HEK293 (cell line): ENCODE results near the gene AMBRA1.

Experiments used
- CTCF ChIA-PET: fragments of 350-600 bp; formaldehyde crosslinking; extraction: SDS; loops from one replicate; lab custom pipeline; 2021; ENCODE audit warnings: antibody characterized with exemption; lab: Yijun Ruan, JAX
- POLR2A ChIA-PET: fragments of 300-600 bp; formaldehyde crosslinking; extraction: SDS; loops from one replicate; lab custom pipeline; 2020; ENCODE audit warnings: antibody characterized with exemption, inconsistent platforms; lab: Yijun Ruan, JAX
- H3K27ac ChIP-seq: fragments of 200-500 bp; sonication (Bioruptor generic); 2 replicates; pipeline ENCODE4 v1.5.1; 2014; ENCODE audit warnings: low read depth, low read length, control low read depth, inconsistent platforms; ENCODE audit errors: extremely low read depth
- H3K36me3 ChIP-seq, 2 experiments: fragments of 200-500 bp in 1 of 2; sonication (Bioruptor generic) in 1 of 2; 1 replicate in 1 of 2; 2 replicates in 1 of 2; pipeline ENCODE4 v1.5.1; 2014 to 2017; ENCODE audit warnings: inconsistent platforms in 2 of 2, low read length in 2 of 2; ENCODE audit not compliant: control insufficient read depth in 2 of 2, insufficient read depth in 1 of 2
- H3K4me1 ChIP-seq: fragments of 200-500 bp; sonication (Bioruptor generic); 2 replicates; pipeline ENCODE4 v1.5.1; 2014; ENCODE audit warnings: mild to moderate bottlenecking, low read length, inconsistent platforms; ENCODE audit not compliant: control insufficient read depth, insufficient read depth
- H3K4me3 ChIP-seq: 2 replicates; pipeline ENCODE4 v1.5.1; 2011; ENCODE audit warnings: low read depth, mild to moderate bottlenecking, control low read depth, low read length, moderate library complexity
- H3K9me3 ChIP-seq: fragments of 200-500 bp; sonication (Bioruptor generic); 2 replicates; pipeline ENCODE4 v1.5.1; 2014; ENCODE audit warnings: low read depth, low read length, inconsistent platforms; ENCODE audit not compliant: control insufficient read depth, insufficient read depth
- KLF8 ChIP-seq: fragments of 450-650 bp; formaldehyde crosslinking; IDR thresholded peaks from 2 replicates; pipeline ENCODE4 v1.5.1; 2016; ENCODE audit warnings: missing biosample characterization, missing genetic modification characterization
- OVOL3 ChIP-seq: fragments of 450-650 bp; formaldehyde crosslinking; IDR thresholded peaks from 2 replicates; pipeline ENCODE4 v1.5.1; 2016; ENCODE audit warnings: missing biosample characterization, missing genetic modification characterization
- PRDM2 ChIP-seq: fragments of 450-650 bp; formaldehyde crosslinking; IDR thresholded peaks from 2 replicates; pipeline ENCODE4 v1.5.1; 2016; ENCODE audit warnings: missing biosample characterization, missing genetic modification characterization, borderline replicate concordance
- SP2 ChIP-seq: fragments of 450-650 bp; formaldehyde crosslinking; IDR thresholded peaks from 2 replicates; pipeline ENCODE4 v1.5.1; 2016; ENCODE audit warnings: missing biosample characterization, missing genetic modification characterization
- YY1 ChIP-seq: fragments of 450-650 bp; formaldehyde crosslinking; IDR thresholded peaks from 2 replicates; pipeline ENCODE4 v1.5.1; 2018; ENCODE audit warnings: missing biosample characterization, missing genetic modification characterization
- ZFP69B ChIP-seq: fragments of 450-650 bp; formaldehyde crosslinking; IDR thresholded peaks from 2 replicates; pipeline ENCODE4 v1.5.1; 2016; ENCODE audit warnings: missing biosample characterization, missing genetic modification characterization
- ZNF132 ChIP-seq: fragments of 450-650 bp; formaldehyde crosslinking; IDR thresholded peaks from 2 replicates; pipeline ENCODE4 v1.5.1; 2017; ENCODE audit warnings: missing biosample characterization, missing genetic modification characterization, borderline replicate concordance
- ZNF202 ChIP-seq: fragments of 450-650 bp; formaldehyde crosslinking; IDR thresholded peaks from 2 replicates; pipeline ENCODE4 v1.5.1; 2016; ENCODE audit warnings: missing biosample characterization, missing genetic modification characterization, borderline replicate concordance
- ZNF214 ChIP-seq: fragments of 450-650 bp; formaldehyde crosslinking; IDR thresholded peaks from 2 replicates; pipeline ENCODE4 v1.5.1; 2017; ENCODE audit warnings: missing biosample characterization, mild to moderate bottlenecking, missing genetic modification characterization, borderline replicate concordance
- ZNF549 ChIP-seq: fragments of 450-650 bp; IDR thresholded peaks from 2 replicates; pipeline ENCODE4 v1.5.1; 2018; ENCODE audit warnings: missing biosample characterization, missing genetic modification characterization, mild to moderate bottlenecking, inconsistent platforms, moderate library complexity
- ZNF555 ChIP-seq: fragments of 450-650 bp; formaldehyde crosslinking; conservative IDR thresholded peaks from 2 replicates; pipeline ENCODE4 v1.5.1; 2017; ENCODE audit warnings: missing biosample characterization, mild to moderate bottlenecking, missing genetic modification characterization, inconsistent platforms
- ZNF558 ChIP-seq: fragments of 450-650 bp; formaldehyde crosslinking; IDR thresholded peaks from 2 replicates; pipeline ENCODE4 v1.5.1; 2016; ENCODE audit warnings: missing biosample characterization, missing genetic modification characterization
- ZNF560 ChIP-seq: fragments of 450-650 bp; formaldehyde crosslinking; IDR thresholded peaks from 2 replicates; pipeline ENCODE4 v1.5.1; 2017; ENCODE audit warnings: missing biosample characterization, missing genetic modification characterization, borderline replicate concordance
- ZNF580 ChIP-seq: fragments of 450-650 bp; formaldehyde crosslinking; IDR thresholded peaks from 2 replicates; pipeline ENCODE4 v1.5.1; 2016; ENCODE audit warnings: missing biosample characterization, missing genetic modification characterization
- ZNF596 ChIP-seq: fragments of 450-650 bp; IDR thresholded peaks from 2 replicates; pipeline ENCODE4 v1.5.0; 2018; ENCODE audit warnings: missing biosample characterization, mild to moderate bottlenecking, missing genetic modification characterization, moderate library complexity
- ZNF610 ChIP-seq: fragments of 450-650 bp; formaldehyde crosslinking; IDR thresholded peaks from 2 replicates; pipeline ENCODE4 v1.5.1; 2016; ENCODE audit warnings: missing biosample characterization, missing genetic modification characterization, borderline replicate concordance
- ZNF629 ChIP-seq: fragments of 450-650 bp; formaldehyde crosslinking; IDR thresholded peaks from 2 replicates; pipeline ENCODE4 v1.5.1; 2017; ENCODE audit warnings: missing biosample characterization, missing genetic modification characterization
- ZNF645 ChIP-seq: fragments of 450-650 bp; formaldehyde crosslinking; IDR thresholded peaks from 2 replicates; pipeline ENCODE4; 2016; ENCODE audit warnings: missing biosample characterization, missing genetic modification characterization
- ZNF660 ChIP-seq: fragments of 450-650 bp; IDR thresholded peaks from 2 replicates; pipeline ENCODE4 v1.5.1; 2018; ENCODE audit warnings: missing biosample characterization, mild to moderate bottlenecking, missing genetic modification characterization
- ZNF791 ChIP-seq: fragments of 450-650 bp; formaldehyde crosslinking; IDR thresholded peaks from 2 replicates; pipeline ENCODE4 v1.5.1; 2016; ENCODE audit warnings: missing biosample characterization, missing genetic modification characterization
- ZSCAN30 ChIP-seq: fragments of 450-650 bp; IDR thresholded peaks from 2 replicates; pipeline ENCODE4 v1.5.1; 2018; ENCODE audit warnings: missing biosample characterization, mild to moderate bottlenecking, missing genetic modification characterization, moderate library complexity
- TF ChIP-seq, protein P1 (sequence below): fragments of 450-650 bp; formaldehyde crosslinking; IDR thresholded peaks from 2 replicates; pipeline ENCODE4 v1.5.1; 2016; ENCODE audit warnings: missing biosample characterization, missing genetic modification characterization

AMBRA1 gene

GRCh38 chr11:46437122-46437689 lies 156.6 kb downstream of the AMBRA1 start:
- Histone ChIP-seq H3K9me3 (no peaks in the 10 kb centered on the region), H3K4me1 (no peaks in the 10 kb centered on the region), H3K27ac (no peak overlapping the region), H3K36me3 (peaks cover 0 to 32% of the 10 kb centered on the region in 2 experiments; a peak in 2 of 3 replicates), H3K4me3 (no peak overlapping the region)
- ChIA-PET POLR2A (no interaction called here), CTCF (interaction anchor here (0.6 to 2.1 kb wide), 3 partner anchors 25 to 92 kb away, joined by 3 to 6 read pairs (median 3); no protein-coding TSS in a partner anchor)
- TF ChIP-seq ZNF202 (tag by site-specific recombination) (no peak), ZNF629 (tag by site-specific recombination) (no peak), ZNF214 (tag by site-specific recombination) (no peak), ZNF596 (tag by site-specific recombination) (no peak), ZNF558 (tag by site-specific recombination) (no peak), ZNF549 (tag by site-specific recombination) (no peak)
- TF ChIP-seq, protein P1, sequence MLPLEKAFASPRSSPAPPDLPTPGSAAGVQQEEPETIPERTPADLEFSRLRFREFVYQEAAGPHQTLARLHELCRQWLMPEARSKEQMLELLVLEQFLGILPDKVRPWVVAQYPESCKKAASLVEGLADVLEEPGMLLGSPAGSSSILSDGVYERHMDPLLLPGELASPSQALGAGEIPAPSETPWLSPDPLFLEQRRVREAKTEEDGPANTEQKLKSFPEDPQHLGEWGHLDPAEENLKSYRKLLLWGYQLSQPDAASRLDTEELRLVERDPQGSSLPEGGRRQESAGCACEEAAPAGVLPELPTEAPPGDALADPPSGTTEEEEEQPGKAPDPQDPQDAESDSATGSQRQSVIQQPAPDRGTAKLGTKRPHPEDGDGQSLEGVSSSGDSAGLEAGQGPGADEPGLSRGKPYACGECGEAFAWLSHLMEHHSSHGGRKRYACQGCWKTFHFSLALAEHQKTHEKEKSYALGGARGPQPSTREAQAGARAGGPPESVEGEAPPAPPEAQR (tag by site-specific recombination), result no peak

GRCh38 chr11:46436113-46436512 lies 157.7 kb downstream of the AMBRA1 start:
- ChIA-PET CTCF (interaction anchor here (1.1 kb wide), 1 partner anchor 41 kb away, joined by 3 read pairs; no protein-coding TSS in a partner anchor), POLR2A (no interaction called here)
- Histone ChIP-seq H3K4me3 (no peak overlapping the region), H3K9me3 (no peaks in the 10 kb centered on the region), H3K36me3 (peaks cover 0 to 37% of the 10 kb centered on the region in 2 experiments; a peak in 1 of 3 replicates), H3K4me1 (no peaks in the 10 kb centered on the region), H3K27ac (no peak overlapping the region)
- TF ChIP-seq SP2 (tag by site-specific recombination), result no peak
- no peak for TF ChIP-seq ZNF610 (tag by site-specific recombination)
- TF ChIP-seq ZNF580 (tag by site-specific recombination), result no peak
- no peak for TF ChIP-seq ZFP69B (tag by site-specific recombination)
- TF ChIP-seq ZSCAN30 (tag by site-specific recombination), result no peak
- TF ChIP-seq ZNF560 (tag by site-specific recombination), result no peak
- TF ChIP-seq ZNF660, result no peak
- no peak for TF ChIP-seq OVOL3
- TF ChIP-seq KLF8 (tag by site-specific recombination), result no peak
- no peak for TF ChIP-seq ZNF629 (tag by site-specific recombination)
- TF ChIP-seq ZNF132 (tag by site-specific recombination), result no peak
- no peak for TF ChIP-seq ZNF645
- no peak for TF ChIP-seq ZNF555 (tag by site-specific recombination)
- no peak for TF ChIP-seq ZNF791 (tag by site-specific recombination)
- TF ChIP-seq YY1, result no peak
- TF ChIP-seq PRDM2 (tag by site-specific recombination), result no peak
